GM19467 (cell line): ENCODE results near the gene VDR.
A peak's percentile ranks its signal among the peaks of the same experiment; 100 is the strongest.

Experiments used
- ATAC-seq: cut with Tn5 transposase; IDR thresholded peaks from one replicate; pipeline ENCODE4 v1.9.1; 2021; ENCODE audit warnings: mild to moderate bottlenecking, moderate library complexity; ENCODE audit not compliant: unreplicated experiment

VDR gene

GRCh38 chr12:47904713-47905709 is at the start of gene VDR:
Gene VDR (minus strand): TSS chr12:47904994. CDS start chr12:47879113, 25,881 bp downstream.
- peak; percentile 52 for ATAC-seq

- no peak for ATAC-seq
Observed at GRCh38 chr12:47954058-47954457, 49.3 kb upstream of the VDR start.

GRCh38 chr12:47950856-47951468 is 46.2 kb upstream of the VDR start:
- ATAC-seq, result no peak

GRCh38 chr12:47949441-47950341 is 44.9 kb upstream of the VDR start:
- ATAC-seq, result peak; percentile 56

GRCh38 chr12:47947341-47947740 is 42.5 kb upstream of the VDR start:
- ATAC-seq, result no peak

GRCh38 chr12:47946413-47947323 is 41.9 kb upstream of the VDR start:
- ATAC-seq, result no peak

- ATAC-seq, result no peak
Observed at GRCh38 chr12:47945341-47945728, 40.5 kb upstream of the VDR start.

GRCh38 chr12:47944685-47945340 is 40.0 kb upstream of the VDR start:
- no peak for ATAC-seq

GRCh38 chr12:47943623-47944340 is 39.0 kb upstream of the VDR start:
- ATAC-seq, result no peak

GRCh38 chr12:47942614-47943225 is 37.9 kb upstream of the VDR start:
- ATAC-seq, result no peak

GRCh38 chr12:47941871-47942613 is 37.2 kb upstream of the VDR start:
- no peak for ATAC-seq

GRCh38 chr12:47941475-47941780 is 36.6 kb upstream of the VDR start:
- no peak for ATAC-seq

GRCh38 chr12:47940773-47941474 is 36.1 kb upstream of the VDR start:
- no peak for ATAC-seq

GRCh38 chr12:47939009-47939601 is 34.3 kb upstream of the VDR start:
- ATAC-seq, result no peak

- ATAC-seq, result no peak
Observed at GRCh38 chr12:47938594-47938993, 33.8 kb upstream of the VDR start.

- no peak for ATAC-seq
Observed at GRCh38 chr12:47938093-47938492, 33.3 kb upstream of the VDR start.

GRCh38 chr12:47935184-47935583 is 30.4 kb upstream of the VDR start:
- no peak for ATAC-seq
